ENCODE data around the gene MPZL1.
A peak's percentile ranks its signal among the peaks of the same experiment; 100 is the strongest.

The MPZL1 gene

GRCh38 chr1:167808104-167808503 is 86.3 kb downstream of the MPZL1 start:
- H3K4me3 ChIP-seq (ENCODE audit: control insufficient read depth, low read depth, low read length), result no peak overlapping the region
- no peak for TF ChIP-seq CTCF (conservative IDR thresholded peaks at IDR 0.05; ENCODE audit: control insufficient read depth, insufficient read depth, low read depth, low read length)
- peak; percentile 85 for DNase-seq (ENCODE audit: low read depth)

GRCh38 chr1:167808690-167809089 is 86.9 kb downstream of the MPZL1 start:
- DNase-seq (ENCODE audit: low read depth), result peak; percentile 17
- H3K4me3 ChIP-seq (ENCODE audit: control insufficient read depth, low read depth, low read length), result no peak overlapping the region
- TF ChIP-seq CTCF (conservative IDR thresholded peaks at IDR 0.05; ENCODE audit: control insufficient read depth, insufficient read depth, low read depth, low read length), result no peak

GRCh38 chr1:167812972-167813371 is 91.2 kb downstream of the MPZL1 start:
- no peak for TF ChIP-seq CTCF (conservative IDR thresholded peaks at IDR 0.05; ENCODE audit: control insufficient read depth, insufficient read depth, low read depth, low read length)
- H3K4me3 ChIP-seq (ENCODE audit: control insufficient read depth, low read depth, low read length), result no peak overlapping the region
- DNase-seq (ENCODE audit: low read depth), result no peak

- no peak overlapping the region for H3K4me3 ChIP-seq (ENCODE audit: control insufficient read depth, low read depth, low read length)
- TF ChIP-seq CTCF (conservative IDR thresholded peaks at IDR 0.05; ENCODE audit: control insufficient read depth, insufficient read depth, low read depth, low read length), result no peak
These were observed 93.9 kb downstream of the MPZL1 start for GRCh38 chr1:167815650-167816049.

GRCh38 chr1:167819849-167820683 is 98.3 kb downstream of the MPZL1 start:
- TF ChIP-seq CTCF (conservative IDR thresholded peaks at IDR 0.05; ENCODE audit: control insufficient read depth, insufficient read depth, low read depth, low read length), result no peak
- no peak overlapping the region for H3K4me3 ChIP-seq (ENCODE audit: control insufficient read depth, low read depth, low read length)
- DNase-seq (ENCODE audit: low read depth), result peak; percentile 94

More at GRCh38 chr1:167815650-167816049, 93.9 kb downstream of the MPZL1 start:
- no peak for DNase-seq (ENCODE audit: low read depth)

- DNase-seq (ENCODE audit: low read depth), result no peak
- no peak overlapping the region for H3K4me3 ChIP-seq (ENCODE audit: control insufficient read depth, low read depth, low read length)
- TF ChIP-seq CTCF (conservative IDR thresholded peaks at IDR 0.05; ENCODE audit: control insufficient read depth, insufficient read depth, low read depth, low read length), result no peak
These were observed 99.0 kb downstream of the MPZL1 start for GRCh38 chr1:167820684-167821355.

Data from fibroblast of mammary gland (primary cell).